IMR-90 (cell line): ENCODE results near the gene ARRB1. TPM values are rescaled to one million over a fixed set of nuclear protein-coding genes. Genes with fewer than 3 reads are reported as not detected.

Source experiments
- ATAC-seq: fragments of 200-7000 bp; cut with Tn5 transposase; 2 replicates; pipeline ENCODE4 v1.9.1; 2020; ENCODE audit warnings: low read depth, mild to moderate bottlenecking, moderate library complexity
- BruUV-seq: library from RNA; stranded (reverse); fragments of 400-500 nt; replicated peaks from 2 replicates; lab custom pipeline; 2021; lab: Mats Ljungman, UMichigan
- CTCF ChIA-PET: fragments of 300-600 bp; formaldehyde crosslinking; extraction: SDS; loops from one replicate; lab custom pipeline; 2021; ENCODE audit warnings: antibody characterized with exemption; lab: Yijun Ruan, JAX
- POLR2A ChIA-PET: fragments of 300-600 bp; sonication (Branson Sonifier 250); formaldehyde crosslinking; loops from one replicate; lab custom pipeline; 2022; ENCODE audit warnings: antibody characterized with exemption; ENCODE audit not compliant: unreplicated experiment; lab: Charles Lee
- DNase-seq: peaks from one replicate; pipeline ENCODE4 v3.0.0; 2013
- H2AFZ ChIP-seq: replicated peaks from 2 replicates; pipeline ENCODE3; 2013; ENCODE audit warnings: low read length, mild to moderate bottlenecking; ENCODE audit not compliant: poor library complexity
- H2AK5ac ChIP-seq: 2 replicates; pipeline ENCODE4 v1.6.1; 2013; ENCODE audit warnings: low read depth, low read length, inconsistent platforms
- H2AK9ac ChIP-seq: replicated peaks from 2 replicates; pipeline ENCODE3; 2013; ENCODE audit warnings: mild to moderate bottlenecking, low read depth, low read length, moderate library complexity; ENCODE audit not compliant: poor library complexity
- H2BK120ac ChIP-seq: 2 replicates; pipeline ENCODE4 v1.6.1; 2013; ENCODE audit warnings: low read depth, low read length, inconsistent platforms
- H2BK15ac ChIP-seq: 3 replicates; pipeline ENCODE4 v1.6.1; 2013; ENCODE audit warnings: low read depth, low read length, inconsistent platforms
- H2BK20ac ChIP-seq: 2 replicates; pipeline ENCODE4 v1.6.1; 2013; ENCODE audit warnings: low read depth, mild to moderate bottlenecking, inconsistent platforms, low read length, moderate library complexity
- H2BK5ac ChIP-seq: 2 replicates; pipeline ENCODE4 v1.6.1; 2013; ENCODE audit warnings: mild to moderate bottlenecking, low read depth, low read length, inconsistent platforms; ENCODE audit not compliant: poor library complexity, severe bottlenecking
- H3K14ac ChIP-seq: replicated peaks from 2 replicates; pipeline ENCODE4 v1.6.1; 2013; ENCODE audit warnings: low read depth, low read length, inconsistent platforms
- H3K18ac ChIP-seq: 2 replicates; pipeline ENCODE4 v1.6.1; 2013; ENCODE audit warnings: low read depth, low read length, control low read depth
- H3K23ac ChIP-seq: 2 replicates; pipeline ENCODE4 v1.6.1; 2013; ENCODE audit warnings: low read depth, low read length, inconsistent platforms
- H3K27ac ChIP-seq: 2 replicates; pipeline ENCODE4 v1.5.1; 2013; ENCODE audit warnings: mild to moderate bottlenecking, control low read depth, low read length; ENCODE audit not compliant: insufficient read depth
- H3K27me3 ChIP-seq: 2 replicates; pipeline ENCODE4 v1.6.1; 2013; ENCODE audit warnings: low read length; ENCODE audit not compliant: control insufficient read depth, insufficient read depth
- H3K36me3 ChIP-seq: 2 replicates; pipeline ENCODE4 v1.6.1; 2013; ENCODE audit warnings: low read length, mixed read lengths; ENCODE audit not compliant: control insufficient read depth, insufficient read depth
- H3K4ac ChIP-seq: 2 replicates; pipeline ENCODE4 v1.6.1; 2013; ENCODE audit warnings: low read depth, low read length, inconsistent platforms
- H3K4me1 ChIP-seq: 2 replicates; pipeline ENCODE4 v1.6.1; 2013; ENCODE audit warnings: low read length, mixed read lengths; ENCODE audit not compliant: control insufficient read depth, insufficient read depth
- H3K4me2 ChIP-seq: 2 replicates; pipeline ENCODE4 v1.6.1; 2013; ENCODE audit warnings: low read depth, mild to moderate bottlenecking, control low read depth, low read length, moderate library complexity
- H3K4me3 ChIP-seq: 2 replicates; pipeline ENCODE4 v1.5.1; 2013; ENCODE audit warnings: low read depth, mild to moderate bottlenecking, control low read depth, low read length, moderate library complexity; ENCODE audit not compliant: insufficient read depth
- H3K56ac ChIP-seq: 2 replicates; pipeline ENCODE4 v1.6.1; 2013; ENCODE audit warnings: low read length, inconsistent platforms; ENCODE audit not compliant: insufficient read depth; ENCODE audit errors: extremely low read depth
- H3K79me1 ChIP-seq, 2 experiments: 2 replicates each; pipeline ENCODE4 v1.6.1; 2013; ENCODE audit warnings: low read length in 2 of 2, inconsistent platforms in 1 of 2, low read depth in 1 of 2
- H3K9ac ChIP-seq: 2 replicates; pipeline ENCODE4 v1.6.1; 2013; ENCODE audit warnings: low read depth, low read length, control low read depth
- H3K9me1 ChIP-seq: 2 replicates; pipeline ENCODE4 v1.6.1; 2013; ENCODE audit warnings: low read length, inconsistent platforms; ENCODE audit not compliant: insufficient read depth
- H3K9me3 ChIP-seq: 2 replicates; pipeline ENCODE4 v1.6.1; 2013; ENCODE audit warnings: low read length; ENCODE audit not compliant: control insufficient read depth, insufficient read depth
- H4K20me1 ChIP-seq: 2 replicates; pipeline ENCODE4 v1.6.1; 2013; ENCODE audit warnings: low read length, inconsistent platforms; ENCODE audit not compliant: insufficient read depth
- H4K5ac ChIP-seq: 2 replicates; pipeline ENCODE4 v1.6.1; 2013; ENCODE audit warnings: mild to moderate bottlenecking, low read depth, low read length, control low read depth
- H4K8ac ChIP-seq, 2 experiments: 2 replicates each; pipeline ENCODE4 v1.6.1; 2013; ENCODE audit warnings: low read depth in 2 of 2, low read length in 2 of 2, control low read depth in 1 of 2, inconsistent platforms in 1 of 2
- H4K91ac ChIP-seq: 2 replicates; pipeline ENCODE4 v1.6.1; 2013; ENCODE audit warnings: low read depth, low read length, inconsistent platforms; ENCODE audit not compliant: insufficient read depth
- BHLHE40 ChIP-seq: fragments of 150-350 bp; IDR thresholded peaks from 2 replicates; pipeline ENCODE4 v1.6.1; 2016; ENCODE audit warnings: mild to moderate bottlenecking, low read depth, low read length
- CEBPB ChIP-seq: IDR thresholded peaks from 2 replicates; pipeline ENCODE4 v1.6.1; 2012; ENCODE audit warnings: low read depth, low read length, improper control_type of control experiment
- CHD1 ChIP-seq: IDR thresholded peaks from 2 replicates; pipeline ENCODE4 v1.6.1; 2012; ENCODE audit warnings: low read depth, low read length, improper control_type of control experiment
- CTCF ChIP-seq: conservative IDR thresholded peaks from 2 replicates; pipeline ENCODE4 v1.5.1; 2012; ENCODE audit warnings: mild to moderate bottlenecking, low read depth, low read length, improper control_type of control experiment
- ELK1 ChIP-seq: fragments of 150-350 bp; IDR thresholded peaks from 2 replicates; pipeline ENCODE4 v1.6.1; 2016; ENCODE audit warnings: low read depth, mild to moderate bottlenecking, low read length, moderate library complexity, borderline replicate concordance
- FOS ChIP-seq: fragments of 150-350 bp; IDR thresholded peaks from 2 replicates; pipeline ENCODE4 v1.6.1; 2016; ENCODE audit warnings: low read depth, low read length
- MAFK ChIP-seq: IDR thresholded peaks from 2 replicates; pipeline ENCODE4 v1.6.1; 2012; ENCODE audit warnings: low read depth, low read length, improper control_type of control experiment
- MAZ ChIP-seq: IDR thresholded peaks from 2 replicates; pipeline ENCODE4 v1.6.1; 2012; ENCODE audit warnings: low read depth, mild to moderate bottlenecking, low read length, improper control_type of control experiment, moderate library complexity, borderline replicate concordance
- MXI1 ChIP-seq: IDR thresholded peaks from 2 replicates; pipeline ENCODE4 v1.6.1; 2012; ENCODE audit warnings: low read depth, mild to moderate bottlenecking, low read length, moderate library complexity, borderline replicate concordance
- NFE2L2 ChIP-seq: fragments of 150-350 bp; IDR thresholded peaks from 2 replicates; pipeline ENCODE4 v1.6.1; 2016; ENCODE audit warnings: low read depth, mild to moderate bottlenecking, low read length
- POLR2A ChIP-seq: IDR thresholded peaks from 2 replicates; pipeline ENCODE4 v1.6.1; 2012; ENCODE audit warnings: mild to moderate bottlenecking, low read depth, low read length
- RAD21 ChIP-seq: IDR thresholded peaks from 2 replicates; pipeline ENCODE4 v1.6.1; 2012; ENCODE audit warnings: low read length, improper control_type of control experiment
- RCOR1 ChIP-seq: IDR thresholded peaks from 2 replicates; pipeline ENCODE4 v1.6.1; 2012; ENCODE audit warnings: mild to moderate bottlenecking, low read length, improper control_type of control experiment; ENCODE audit not compliant: insufficient replicate concordance
- RFX5 ChIP-seq: IDR thresholded peaks from 2 replicates; pipeline ENCODE4 v1.8.0; 2012; ENCODE audit warnings: low read depth, mild to moderate bottlenecking, low read length, moderate library complexity
- SMC3 ChIP-seq: fragments of 150-350 bp; IDR thresholded peaks from 2 replicates; pipeline ENCODE4 v1.6.1; 2016; ENCODE audit warnings: low read depth, mild to moderate bottlenecking, antibody characterized with exemption, low read length, moderate library complexity
- USF2 ChIP-seq: fragments of 150-350 bp; IDR thresholded peaks from 2 replicates; pipeline ENCODE4 v1.6.1; 2017; ENCODE audit warnings: mild to moderate bottlenecking, antibody characterized with exemption, low read length, low read depth
- WGBS, 2 experiments: methylation state at CpG; one replicate each; pipeline versions ENCODE4 v1.1.5 to v1.1.7; 2013; ENCODE audit warnings: missing lambda C conversion rate in 2 of 2; ENCODE audit not compliant: insufficient read length in 1 of 2; ENCODE audit errors: extremely low coverage in 2 of 2; 5-methylcytosine and 5-hydroxymethylcytosine counted together
- dilution Hi-C: fragments of 300-500 bp; cut with HindIII; formaldehyde crosslinking; loops from one replicate; pipeline ENCODE4 v1.14.3; 2018; ENCODE audit warnings: low sequenced_read_pairs; ENCODE audit not compliant: unreplicated experiment
- in situ Hi-C: fragments of 300-500 bp; cut with MboI; formaldehyde crosslinking; loops from 3 replicates; pipeline ENCODE4 v1.14.3; 2019; ENCODE audit warnings: low sequenced_read_pairs, inconsistent platforms, mixed read lengths
- intact Hi-C: fragments of 100-400 bp; cut with micrococcal nuclease; formaldehyde crosslinking; loops from 2 replicates; pipeline ENCODE4 v1.10.0; 2022
- polyA plus RNA-seq, 3 experiments: library from polyadenylated mRNA; depleted of rRNA; stranded (reverse); fragments of >200 nt; gene quantifications; 2 replicates each; pipeline ENCODE4 v1.2.3, GENCODE V29; 2012; ENCODE audit warnings: low replicate concordance in 1 of 3
- total RNA-seq: library from RNA; depleted of rRNA; stranded (reverse); fragments of >200 nt; gene quantifications from 2 replicates; pipeline ENCODE4 v1.2.3, GENCODE V29; 2012

ARRB1 gene
- total and polyA plus RNA-seq, 2 of the 4 experiments (the other 2 are of a cell fraction): 11.0 to 17.4 TPM

GRCh38 chr11:75271730-75272129, 79.7 kb downstream of the ARRB1 start:
- H3K27ac ChIP-seq: no peak overlapping the region
- H2BK5ac ChIP-seq: no peak overlapping the region
- POLR2A ChIA-PET: no interaction called here
- CTCF ChIA-PET: interaction anchor here (2.0 kb wide), 1 partner anchor 9 kb away, joined by 8 read pairs; no protein-coding TSS in a partner anchor
- no peak overlapping the region for H3K4me2 ChIP-seq
- no peak overlapping the region for H3K4me3 ChIP-seq
- no peak overlapping the region for H3K14ac ChIP-seq
- H3K56ac ChIP-seq: no peak overlapping the region
- H2AK5ac ChIP-seq: no peak overlapping the region
- ATAC-seq (no peak), DNase-seq (no peak)
- H3K27me3 ChIP-seq: no peaks in the 10 kb centered on the region; the same call in 1 of the 2 replicates
- TF ChIP-seq NFE2L2: no peak
- no peak for TF ChIP-seq ELK1
- TF ChIP-seq CTCF: no peak
- no peak for TF ChIP-seq POLR2A
- TF ChIP-seq BHLHE40: no peak
- TF ChIP-seq CEBPB: no peak
- TF ChIP-seq FOS: no peak
- no peak for TF ChIP-seq SMC3
- TF ChIP-seq MAFK: no peak
- no peak for TF ChIP-seq RCOR1
- TF ChIP-seq RFX5: no peak
- TF ChIP-seq RAD21: no peak
- no peak for TF ChIP-seq CHD1
- TF ChIP-seq USF2: no peak
- no peak for TF ChIP-seq MXI1
- TF ChIP-seq MAZ: no peak
- in situ Hi-C loops: no loop called here
- H2BK120ac ChIP-seq: no peak overlapping the region
- H4K20me1 ChIP-seq: no peaks in the 10 kb centered on the region; the same call in 1 of the 2 replicates
- no peak overlapping the region for H3K9ac ChIP-seq
- no peak overlapping the region for H2AK9ac ChIP-seq
- no peak overlapping the region for H4K91ac ChIP-seq
- no peak overlapping the region for H3K4ac ChIP-seq
- H3K23ac ChIP-seq: no peak overlapping the region
- no peak overlapping the region for H2BK20ac ChIP-seq
- BruUV-seq: no TSS peak
- H2BK15ac ChIP-seq: no peak overlapping the region
- H3K36me3 ChIP-seq: peaks cover 9% of the 10 kb centered on the region; the same call in 1 of the 2 replicates
- H3K18ac ChIP-seq: no peak overlapping the region
- no CpG with 5 or more reads among the region's 6 CpGs for WGBS, 2 experiments
- no peaks in the 10 kb centered on the region for H3K79me1 ChIP-seq
- no peak overlapping the region for H4K5ac ChIP-seq
- no peaks in the 10 kb centered on the region for H3K9me3 ChIP-seq
- intact Hi-C loops: no loop called here
- dilution Hi-C loops: no loop called here
- H3K4me1 ChIP-seq: no peaks in the 10 kb centered on the region; the same call in 1 of the 2 replicates
- H4K8ac ChIP-seq: no peak overlapping the region
- H2AFZ ChIP-seq: no peak overlapping the region
- H3K9me1 ChIP-seq: no peaks in the 10 kb centered on the region
